Mucosa of descending colon (tissue), 3 donors: ENCODE data around the gene FAT2. TPM values are rescaled to one million over a fixed set of nuclear protein-coding genes. Genes with fewer than 3 reads are reported as not detected.

Experiments used
- ATAC-seq: fragments of 200-7000 bp; cut with Tn5 transposase; one replicate; pipeline ENCODE4 v1.9.1; 2020; ENCODE audit warnings: mild to moderate bottlenecking, moderate library complexity
- DNase-seq, 3 donors: peaks; one replicate each; pipeline ENCODE4 v3.0.0-alpha.2; 2020
- H3K36me3 ChIP-seq: fragments of 200-600 bp; one replicate; pipeline ENCODE4 v1.8.0; 2021; ENCODE audit warnings: low read depth, mild to moderate bottlenecking
- H3K4me1 ChIP-seq: fragments of 200-600 bp; one replicate; pipeline ENCODE4 v1.8.0; 2021; ENCODE audit warnings: low read depth, mild to moderate bottlenecking
- H3K4me3 ChIP-seq: fragments of 200-600 bp; one replicate; pipeline ENCODE4 v1.8.0; 2021; ENCODE audit warnings: mild to moderate bottlenecking
- H3K9me3 ChIP-seq: fragments of 200-600 bp; one replicate; pipeline ENCODE4 v1.8.0; 2021; ENCODE audit warnings: mild to moderate bottlenecking
- intact Hi-C, 2 donors: fragments of 100-400 bp; cut with DNase I in 1 of 2; cut with micrococcal nuclease in 1 of 2; formaldehyde crosslinking; loops; one replicate each; pipeline versions ENCODE4 v1.11.0 to v1.11.1; 2022; cut with DNase I, micrococcal nuclease
- total RNA-seq, 3 donors: library from RNA; stranded (reverse); fragmentation: NEBNext Ultra II Directional in 2 of 3; extraction: Animal tissue kit (Norgen Biotek cat#: 25700) in 2 of 3; gene quantifications; one replicate each; pipeline versions ENCODE4 v1.2.1 to v1.2.4, GENCODE V29; 2021 to 2023
- TF ChIP-seq, protein P1 (sequence below): fragments of 200-600 bp; IDR thresholded peaks from one replicate; pipeline ENCODE4 v1.8.0; 2022; ENCODE audit warnings: antibody characterized with exemption, mild to moderate bottlenecking
- donor health status: DM: no; HTN: no; CAD: no; lungs with moderate emphysema.
- donor health status: DM: no; HTN: no; CAD: no.
- donor health status: DM: no; HTN: yes; CAD: no.

Gene FAT2
- total RNA-seq, 3 donors from 2014 or later = not detected

DNA sequence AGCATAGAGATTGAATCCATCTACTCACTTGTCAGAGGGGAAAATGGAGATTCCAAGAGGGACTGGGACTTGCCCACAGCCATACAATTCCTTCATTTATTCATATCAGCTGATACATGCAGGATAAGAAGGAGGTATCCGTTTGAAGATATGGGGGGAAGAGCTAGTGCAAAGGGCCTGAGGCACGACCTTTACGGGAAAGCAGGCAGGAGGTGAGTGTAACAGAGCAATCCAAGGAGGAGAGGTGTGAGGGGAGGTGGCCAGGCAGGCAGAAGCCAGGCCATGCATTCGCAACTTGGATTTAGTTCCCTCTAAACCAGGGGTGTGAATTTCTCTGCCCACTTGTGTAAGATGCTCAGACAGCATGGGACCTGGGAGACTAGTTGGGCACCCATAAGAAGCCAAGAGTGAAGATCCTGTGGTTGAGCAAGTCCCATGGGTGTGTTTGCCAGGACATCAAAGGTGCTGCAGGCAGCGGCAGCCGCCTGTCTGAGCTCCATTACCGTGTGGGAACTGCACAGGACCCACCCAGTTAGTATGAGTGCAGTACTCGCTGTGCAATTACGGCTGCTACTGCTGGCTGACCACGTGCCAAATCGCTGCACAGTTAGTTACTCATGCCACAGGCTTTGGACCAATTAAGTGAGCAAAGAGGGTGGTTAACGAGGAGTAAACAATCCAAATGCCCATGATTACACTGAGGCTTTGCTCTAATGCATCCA, 31.4 kb upstream of the FAT2 start:
- H3K9me3 ChIP-seq = no peaks in the 10 kb centered on the region
- intact Hi-C loops = no loop called here
- ATAC-seq (no peak), DNase-seq (no peak)
- TF ChIP-seq, protein P1, sequence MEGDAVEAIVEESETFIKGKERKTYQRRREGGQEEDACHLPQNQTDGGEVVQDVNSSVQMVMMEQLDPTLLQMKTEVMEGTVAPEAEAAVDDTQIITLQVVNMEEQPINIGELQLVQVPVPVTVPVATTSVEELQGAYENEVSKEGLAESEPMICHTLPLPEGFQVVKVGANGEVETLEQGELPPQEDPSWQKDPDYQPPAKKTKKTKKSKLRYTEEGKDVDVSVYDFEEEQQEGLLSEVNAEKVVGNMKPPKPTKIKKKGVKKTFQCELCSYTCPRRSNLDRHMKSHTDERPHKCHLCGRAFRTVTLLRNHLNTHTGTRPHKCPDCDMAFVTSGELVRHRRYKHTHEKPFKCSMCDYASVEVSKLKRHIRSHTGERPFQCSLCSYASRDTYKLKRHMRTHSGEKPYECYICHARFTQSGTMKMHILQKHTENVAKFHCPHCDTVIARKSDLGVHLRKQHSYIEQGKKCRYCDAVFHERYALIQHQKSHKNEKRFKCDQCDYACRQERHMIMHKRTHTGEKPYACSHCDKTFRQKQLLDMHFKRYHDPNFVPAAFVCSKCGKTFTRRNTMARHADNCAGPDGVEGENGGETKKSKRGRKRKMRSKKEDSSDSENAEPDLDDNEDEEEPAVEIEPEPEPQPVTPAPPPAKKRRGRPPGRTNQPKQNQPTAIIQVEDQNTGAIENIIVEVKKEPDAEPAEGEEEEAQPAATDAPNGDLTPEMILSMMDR = no peak
- no peaks in the 10 kb centered on the region for H3K4me1 ChIP-seq
- no peaks in the 10 kb centered on the region for H3K36me3 ChIP-seq
- H3K4me3 ChIP-seq = no peak overlapping the region

DNA sequence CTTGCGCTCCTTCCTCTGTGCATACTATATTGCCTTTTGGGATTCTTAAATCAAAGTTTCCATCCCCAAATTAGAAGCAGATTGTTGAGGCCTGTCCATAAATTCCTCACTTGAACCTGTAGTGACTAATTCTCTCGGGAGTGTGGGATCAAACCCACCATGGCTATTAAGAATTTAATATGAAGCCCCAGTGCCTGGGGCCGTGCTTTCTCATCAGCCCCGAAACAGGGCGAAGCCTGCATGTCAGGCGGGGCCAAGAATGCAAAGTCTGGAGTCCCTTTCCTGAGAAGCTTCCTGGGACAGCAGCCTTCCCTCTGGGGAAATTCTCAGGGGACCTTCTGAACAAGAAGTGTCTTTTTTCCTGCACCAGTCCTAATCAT, 29.3 kb upstream of the FAT2 start:
- DNase-seq (no peak), ATAC-seq (no peak)
- intact Hi-C loops = no loop called here
- Histone ChIP-seq H3K36me3 (no peaks in the 10 kb centered on the region), H3K9me3 (no peaks in the 10 kb centered on the region), H3K4me3 (no peak overlapping the region), H3K4me1 (no peaks in the 10 kb centered on the region)
- TF ChIP-seq, protein P1 = no peak

DNA sequence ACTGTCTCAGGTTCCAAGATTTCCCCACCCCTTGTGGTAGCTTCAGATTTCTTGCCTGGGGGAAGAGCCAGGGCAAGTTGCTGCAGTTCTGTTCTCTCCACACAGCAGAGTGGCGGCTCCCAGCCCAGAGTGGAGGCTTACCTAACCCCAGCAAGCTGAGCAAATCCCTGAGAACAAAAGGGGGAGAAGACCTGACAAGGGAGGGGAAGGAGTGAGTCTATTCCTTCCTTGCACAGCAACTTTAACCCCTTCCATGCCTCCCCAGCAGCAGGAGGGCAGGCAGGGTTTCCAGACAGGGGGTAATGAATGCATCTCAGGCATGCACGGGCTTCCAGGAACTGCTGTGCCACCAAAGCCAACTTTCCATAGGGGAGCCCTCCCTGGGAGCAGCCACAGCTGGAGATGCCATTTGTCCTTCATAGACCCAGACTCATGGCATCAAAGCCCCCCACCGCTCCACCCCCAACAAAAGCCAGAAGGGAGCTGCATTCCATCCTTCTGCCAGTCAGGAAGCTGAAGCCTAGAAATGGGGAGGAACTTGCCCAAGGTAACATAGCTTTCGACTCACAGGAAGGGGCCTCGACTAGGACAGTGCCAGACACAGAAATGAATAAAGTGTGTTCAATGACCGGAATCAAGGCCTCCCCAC, 28.8 kb upstream of the FAT2 start:
- DNase-seq = no peak
- TF ChIP-seq, protein P1 = no peak
- Histone ChIP-seq H3K9me3 (no peaks in the 10 kb centered on the region), H3K4me1 (no peaks in the 10 kb centered on the region), H3K36me3 (no peaks in the 10 kb centered on the region), H3K4me3 (no peak overlapping the region)
- ATAC-seq = no peak
- intact Hi-C loops = no loop called here

DNA sequence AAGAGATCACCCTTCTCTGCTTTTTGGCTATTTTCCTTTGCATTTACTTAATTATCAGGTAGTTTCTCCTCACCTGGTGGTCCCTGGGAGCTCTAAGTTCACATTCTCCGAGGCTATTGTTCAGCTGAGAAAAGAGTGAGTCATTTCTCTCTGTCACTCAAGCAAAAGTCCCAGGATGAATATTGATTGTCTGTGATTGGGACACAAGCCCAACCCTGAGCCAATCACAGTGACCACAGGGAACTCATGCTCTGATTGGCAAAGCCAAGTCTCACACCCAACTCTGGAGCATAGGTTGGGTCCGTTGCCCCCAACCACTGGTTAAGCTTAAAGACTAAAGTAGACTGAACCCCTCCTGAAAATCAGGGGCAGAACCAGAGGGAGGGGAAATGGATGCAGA, 27.8 kb upstream of the FAT2 start:
- Histone ChIP-seq H3K36me3 (no peaks in the 10 kb centered on the region), H3K4me1 (no peaks in the 10 kb centered on the region), H3K9me3 (no peaks in the 10 kb centered on the region), H3K4me3 (no peak overlapping the region)
- intact Hi-C loops = no loop called here
- ATAC-seq (no peak), DNase-seq (no peak)
- TF ChIP-seq, protein P1 = no peak

DNA sequence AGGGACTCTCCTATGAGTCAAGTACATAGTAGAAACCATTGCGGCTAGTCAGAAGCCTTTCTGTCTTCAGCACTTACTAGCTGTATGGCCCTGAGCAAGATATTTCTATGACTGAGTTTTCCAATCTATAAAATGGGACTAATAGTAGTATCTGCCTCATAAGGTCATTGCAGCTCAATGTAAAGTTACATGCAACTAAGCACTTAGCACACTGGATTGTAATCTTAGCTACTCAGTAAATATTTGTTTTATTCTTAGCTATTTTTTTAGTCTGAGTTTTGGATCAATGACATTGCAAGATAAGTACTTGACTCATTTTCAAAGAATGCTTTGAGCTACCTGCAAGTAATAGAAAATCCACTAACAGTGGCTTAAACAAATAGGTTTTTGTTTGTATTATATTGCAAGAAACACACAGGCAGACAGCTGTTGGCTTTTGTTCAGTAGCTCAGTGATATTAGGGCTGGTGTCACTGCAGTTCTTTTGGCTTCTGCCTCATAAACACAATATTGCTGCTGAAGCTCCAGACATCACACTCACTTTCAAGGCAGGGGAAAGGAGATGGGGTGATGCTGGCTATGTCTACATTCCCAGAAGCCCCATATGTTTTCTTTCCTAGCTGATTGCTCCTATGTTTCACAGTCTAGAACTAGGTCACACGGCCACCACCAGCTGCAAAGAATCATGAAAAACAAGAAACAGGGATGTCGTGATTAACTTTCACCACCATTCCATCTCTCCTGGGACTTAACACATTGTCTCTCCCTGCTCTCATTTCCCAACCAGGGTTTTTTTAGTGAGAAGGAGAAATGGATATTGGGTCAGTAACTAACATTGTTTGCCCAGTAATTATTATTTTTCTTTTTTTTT, 26.9 kb upstream of the FAT2 start:
- intact Hi-C loops = no loop called here
- Histone ChIP-seq H3K9me3 (no peaks in the 10 kb centered on the region), H3K4me3 (no peak overlapping the region), H3K4me1 (no peaks in the 10 kb centered on the region), H3K36me3 (no peaks in the 10 kb centered on the region)
- TF ChIP-seq, protein P1 = no peak
- ATAC-seq (no peak), DNase-seq (no peak)
